ENCODE measurements around the gene CASZ1. TPM values are rescaled to one million over a fixed set of nuclear protein-coding genes. Genes with fewer than 3 reads are reported as not detected.

Gene CASZ1
- total and polyA plus RNA-seq, 2 donors: 1.8 to 3.9 TPM

DNA sequence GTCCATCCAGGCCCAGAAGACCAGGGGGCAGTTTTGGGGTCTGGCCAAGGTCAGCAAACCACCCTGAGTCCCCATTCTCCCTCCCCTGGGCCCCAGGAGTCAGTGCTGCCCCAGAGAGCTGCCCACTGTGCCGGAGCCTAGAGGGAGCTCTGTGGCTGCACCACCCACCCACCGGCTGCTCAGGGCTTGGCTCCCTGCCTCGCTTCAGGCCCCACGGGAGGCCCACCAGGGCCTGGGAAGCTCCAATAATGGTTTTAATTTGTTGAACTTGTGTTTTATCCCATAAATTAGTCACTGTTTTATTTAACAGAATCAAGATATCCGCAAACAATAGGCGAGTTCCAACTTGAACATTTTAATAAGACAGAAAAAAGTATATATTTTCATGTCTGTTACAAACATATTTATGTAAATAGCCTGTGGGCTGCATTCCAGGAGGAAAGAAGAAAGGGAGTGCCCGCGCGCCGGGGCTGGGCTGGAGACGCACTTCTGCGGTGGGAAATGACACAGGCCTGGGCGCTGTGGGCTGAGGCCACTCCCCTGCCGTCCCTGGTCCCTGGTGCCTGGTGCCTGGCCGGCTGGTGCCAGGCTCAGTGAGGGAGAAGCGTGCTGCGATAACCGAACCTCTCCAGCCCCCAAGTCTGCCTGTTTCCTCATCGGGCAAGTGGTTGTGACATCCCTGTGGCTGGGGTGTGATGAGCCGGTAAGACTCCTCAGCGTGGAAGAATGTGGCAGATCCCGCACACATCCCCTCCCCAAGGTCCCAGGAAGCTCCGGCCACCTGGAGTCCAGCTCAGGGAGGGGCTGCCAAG, 161.2 kb downstream of the CASZ1 start:
- Histone ChIP-seq H3K9me3 (ENCODE audit: control insufficient read depth in 2 of 2, insufficient read depth in 1 of 2, low read length in 1 of 2) (peaks cover 0 to 2% of the 10 kb centered on the region in 2 donors), H3K4me1 (ENCODE audit: control insufficient read depth in 2 of 2, insufficient read depth in 2 of 2, low read length in 2 of 2) (peaks cover 0 to 12% of the 10 kb centered on the region in 2 donors), H3K27me3 (ENCODE audit: control insufficient read depth in 2 of 2, insufficient read depth in 1 of 2, low read length in 1 of 2) (peaks cover 23 to 41% of the 10 kb centered on the region in 2 donors), H3K4me3 (ENCODE audit: low read length in 2 of 2) (no peak overlapping the region), H3K27ac (ENCODE audit: low read depth in 1 of 2, low read length in 1 of 2) (peak overlapping the region in 1 of 2 donors; percentile 42), H3K36me3 (ENCODE audit: control insufficient read depth in 2 of 2, insufficient read depth in 2 of 2, low read length in 1 of 2) (peaks cover 0 to 22% of the 10 kb centered on the region in 2 donors)
- WGBS: 95% methylated on average over 23 of the region's 23 CpGs
- no peak for DNase-seq (ENCODE audit: low read depth in 6 of 9, low spot score in 9 of 9)

DNA sequence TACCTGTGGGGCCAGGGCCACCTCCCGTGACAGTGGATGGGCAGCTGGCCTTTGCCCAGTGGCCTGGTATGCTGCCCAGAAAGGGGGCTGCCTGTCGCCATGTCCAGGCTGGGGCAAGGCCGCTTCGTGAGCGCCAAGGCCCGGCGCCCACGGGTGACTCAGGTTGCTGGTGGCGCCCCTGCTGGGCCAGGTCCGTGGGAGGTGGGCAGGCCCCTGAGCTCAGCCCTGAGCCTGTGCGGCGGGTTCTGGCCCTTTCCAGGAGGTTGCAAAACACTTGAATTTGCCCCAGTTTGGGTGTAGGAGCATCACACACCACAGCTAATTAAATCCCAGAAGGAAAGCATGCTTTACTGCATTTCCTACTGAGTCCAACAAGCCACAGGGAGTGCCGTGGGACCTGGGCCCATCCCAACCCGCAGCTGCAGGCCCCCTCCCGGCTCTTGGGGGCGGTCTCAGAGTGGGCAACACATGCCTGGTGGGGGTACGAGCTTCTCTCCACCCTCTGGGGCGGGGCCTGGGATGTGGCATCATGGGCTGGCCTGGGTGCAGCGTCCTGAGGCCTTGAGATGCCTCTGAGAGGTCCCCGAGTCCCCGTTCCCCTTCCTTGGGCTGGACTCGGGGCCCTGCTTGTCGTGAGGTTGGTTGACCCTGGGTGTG, 161.9 kb downstream of the CASZ1 start:
- H3K4me1 ChIP-seq (ENCODE audit: control insufficient read depth in 2 of 2, insufficient read depth in 2 of 2, low read length in 2 of 2): peaks cover 0 to 12% of the 10 kb centered on the region in 2 donors
- peaks cover 20 to 33% of the 10 kb centered on the region in 2 donors for H3K27me3 ChIP-seq (ENCODE audit: control insufficient read depth in 2 of 2, insufficient read depth in 1 of 2, low read length in 1 of 2)
- peak overlapping the region in 1 of 2 donors; percentile 42 for H3K27ac ChIP-seq (ENCODE audit: low read depth in 1 of 2, low read length in 1 of 2)
- no peak for DNase-seq (ENCODE audit: low read depth in 6 of 9, low spot score in 9 of 9)
- no peak overlapping the region for H3K4me3 ChIP-seq (ENCODE audit: low read length in 2 of 2)
- H3K36me3 ChIP-seq (ENCODE audit: control insufficient read depth in 2 of 2, insufficient read depth in 2 of 2, low read length in 1 of 2): peaks cover 0 to 23% of the 10 kb centered on the region in 2 donors
- 92% methylated on average over 23 of the region's 23 CpGs for WGBS
- H3K9me3 ChIP-seq (ENCODE audit: control insufficient read depth in 2 of 2, insufficient read depth in 1 of 2, low read length in 1 of 2): peaks cover 0 to 1% of the 10 kb centered on the region in 2 donors

DNA sequence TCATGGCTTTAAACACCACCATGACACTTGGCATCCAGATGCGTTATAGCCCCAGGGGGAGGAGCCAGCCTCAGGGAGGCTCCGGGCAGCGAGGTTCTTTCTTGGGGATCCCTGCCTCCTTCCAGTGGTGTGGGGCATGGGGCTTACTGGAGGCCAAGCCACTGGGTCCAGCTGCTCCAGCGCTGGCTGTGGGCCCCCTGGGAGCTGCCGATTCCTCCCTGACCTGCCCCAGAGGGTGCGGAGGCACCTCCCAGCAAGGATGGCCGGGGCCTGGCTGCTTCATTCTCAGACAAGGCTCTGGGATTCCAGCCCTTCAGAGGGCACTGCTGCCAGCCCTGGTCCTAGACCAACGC, 162.4 kb downstream of the CASZ1 start:
- Histone ChIP-seq H3K4me3 (ENCODE audit: low read length in 2 of 2) (no peak overlapping the region), H3K4me1 (ENCODE audit: control insufficient read depth in 2 of 2, insufficient read depth in 2 of 2, low read length in 2 of 2) (peaks cover 0 to 10% of the 10 kb centered on the region in 2 donors), H3K36me3 (ENCODE audit: control insufficient read depth in 2 of 2, insufficient read depth in 2 of 2, low read length in 1 of 2) (peaks cover 0 to 19% of the 10 kb centered on the region in 2 donors), H3K27me3 (ENCODE audit: control insufficient read depth in 2 of 2, insufficient read depth in 1 of 2, low read length in 1 of 2) (peaks cover 15 to 29% of the 10 kb centered on the region in 2 donors), H3K9me3 (ENCODE audit: control insufficient read depth in 2 of 2, insufficient read depth in 1 of 2, low read length in 1 of 2) (no peaks in the 10 kb centered on the region), H3K27ac (ENCODE audit: low read depth in 1 of 2, low read length in 1 of 2) (no peak overlapping the region)
- 98% methylated on average over 8 of the region's 8 CpGs for WGBS
- no peak for DNase-seq (ENCODE audit: low read depth in 6 of 9, low spot score in 9 of 9)

DNA sequence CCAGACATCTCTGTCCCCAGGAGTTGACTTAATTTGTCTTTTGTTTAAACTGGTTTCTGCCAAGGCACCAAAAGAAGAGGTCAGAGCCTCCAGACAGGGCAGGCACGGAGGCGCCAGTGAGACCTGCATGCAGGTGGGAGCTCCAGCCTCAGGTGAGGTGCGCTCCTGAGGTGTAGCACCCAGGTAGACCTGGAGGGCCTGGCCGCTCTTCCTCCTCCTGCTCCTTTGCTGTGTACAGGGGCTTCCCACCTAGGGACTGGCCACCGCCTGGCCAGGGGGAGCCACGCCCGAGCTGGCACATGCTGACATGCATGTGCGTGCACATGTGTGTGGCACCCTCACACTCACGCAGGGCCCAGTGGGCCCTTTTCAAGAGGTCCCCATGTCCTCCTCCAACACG, 163.0 kb downstream of the CASZ1 start:
- Histone ChIP-seq H3K36me3 (ENCODE audit: control insufficient read depth in 2 of 2, insufficient read depth in 2 of 2, low read length in 1 of 2) (peaks cover 0 to 19% of the 10 kb centered on the region in 2 donors), H3K27ac (ENCODE audit: low read depth in 1 of 2, low read length in 1 of 2) (no peak overlapping the region), H3K4me1 (ENCODE audit: control insufficient read depth in 2 of 2, insufficient read depth in 2 of 2, low read length in 2 of 2) (peaks cover 0 to 10% of the 10 kb centered on the region in 2 donors), H3K27me3 (ENCODE audit: control insufficient read depth in 2 of 2, insufficient read depth in 1 of 2, low read length in 1 of 2) (peaks cover 9 to 24% of the 10 kb centered on the region in 2 donors), H3K9me3 (ENCODE audit: control insufficient read depth in 2 of 2, insufficient read depth in 1 of 2, low read length in 1 of 2) (no peaks in the 10 kb centered on the region), H3K4me3 (ENCODE audit: low read length in 2 of 2) (no peak overlapping the region)
- DNase-seq (ENCODE audit: low read depth in 6 of 9, low spot score in 9 of 9): no peak
- WGBS: 99% methylated on average over 10 of the region's 10 CpGs

DNA sequence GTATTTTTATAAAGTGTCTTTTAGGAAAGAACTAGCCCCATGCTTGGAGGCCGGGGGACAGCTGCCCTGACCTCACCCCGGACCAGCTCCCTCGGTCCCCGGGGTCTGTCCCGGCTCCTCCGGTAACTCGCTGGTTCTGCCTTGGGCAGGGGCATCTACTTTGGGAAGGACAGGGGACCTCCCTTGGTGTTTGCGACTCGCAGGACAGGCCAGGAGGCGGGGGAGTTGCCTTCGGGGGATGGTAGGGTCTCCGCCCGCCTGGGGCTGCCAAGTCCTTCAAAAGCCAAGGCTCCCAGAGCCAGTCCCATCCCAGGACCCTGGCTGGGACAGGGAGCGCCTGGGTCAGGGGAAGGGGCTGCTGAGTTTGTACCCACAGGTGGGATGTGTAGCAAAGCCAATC, 163.8 kb downstream of the CASZ1 start:
- DNase-seq (ENCODE audit: low read depth in 6 of 9, low spot score in 9 of 9): no peak
- 97% methylated on average over 14 of the region's 14 CpGs for WGBS

DNA sequence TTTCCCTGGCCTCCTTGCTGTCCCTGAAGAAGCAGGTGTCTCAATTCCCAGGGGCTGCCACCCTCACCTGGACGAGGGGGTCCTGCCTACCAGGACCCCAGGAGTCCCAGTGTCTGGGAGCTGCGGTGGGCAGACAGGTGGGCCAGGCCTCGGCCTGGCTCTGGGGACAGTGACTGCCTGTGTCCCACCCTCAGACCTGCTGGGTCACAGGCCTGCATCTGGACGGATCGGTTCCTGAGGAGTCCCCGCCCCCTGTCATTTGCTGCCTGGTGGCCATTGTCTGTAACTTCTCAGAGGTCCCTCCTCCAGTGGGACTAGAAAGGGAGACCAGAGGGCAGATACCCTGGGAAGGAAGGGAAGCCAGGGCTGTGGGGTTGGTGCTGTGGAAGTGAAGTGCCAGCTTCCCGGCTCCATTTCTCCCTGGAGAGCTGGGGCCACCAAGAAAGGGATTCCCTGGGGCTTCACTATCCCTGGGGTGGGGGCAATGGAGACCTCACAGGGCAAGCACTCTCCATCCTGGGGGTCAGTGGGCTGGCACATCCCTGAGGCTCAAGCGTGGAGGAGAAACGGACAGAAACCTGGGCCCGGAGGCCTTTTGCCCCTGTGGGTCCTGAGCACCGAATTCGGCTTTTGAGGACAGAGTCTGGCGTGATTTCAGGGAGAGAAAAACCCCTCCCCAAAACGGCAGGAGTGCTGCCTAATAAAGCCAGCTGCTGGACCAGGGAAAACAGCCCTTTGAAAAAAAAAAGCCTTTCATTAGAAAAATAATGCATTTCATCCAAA, 164.4 kb downstream of the CASZ1 start:
- Histone ChIP-seq H3K27me3 (ENCODE audit: control insufficient read depth in 2 of 2, insufficient read depth in 1 of 2, low read length in 1 of 2) (peaks cover 0 to 10% of the 10 kb centered on the region in 2 donors), H3K9me3 (ENCODE audit: control insufficient read depth in 2 of 2, insufficient read depth in 1 of 2, low read length in 1 of 2) (no peaks in the 10 kb centered on the region), H3K36me3 (ENCODE audit: control insufficient read depth in 2 of 2, insufficient read depth in 2 of 2, low read length in 1 of 2) (peaks cover 0 to 19% of the 10 kb centered on the region in 2 donors), H3K27ac (ENCODE audit: low read depth in 1 of 2, low read length in 1 of 2) (no peak overlapping the region), H3K4me3 (ENCODE audit: low read length in 2 of 2) (no peak overlapping the region), H3K4me1 (ENCODE audit: control insufficient read depth in 2 of 2, insufficient read depth in 2 of 2, low read length in 2 of 2) (peaks cover 0 to 7% of the 10 kb centered on the region in 2 donors)
- WGBS: 96% methylated on average over 14 of the region's 14 CpGs
- DNase-seq (ENCODE audit: low read depth in 6 of 9, low spot score in 9 of 9): no peak

More for the DNA sequence above, 163.8 kb downstream of the CASZ1 start:
- Histone ChIP-seq H3K27ac (ENCODE audit: low read depth in 1 of 2, low read length in 1 of 2) (peak overlapping the region in 1 of 2 donors; percentile 4), H3K4me3 (ENCODE audit: low read length in 2 of 2) (no peak overlapping the region), H3K36me3 (ENCODE audit: control insufficient read depth in 2 of 2, insufficient read depth in 2 of 2, low read length in 1 of 2) (peaks cover 0 to 19% of the 10 kb centered on the region in 2 donors), H3K27me3 (ENCODE audit: control insufficient read depth in 2 of 2, insufficient read depth in 1 of 2, low read length in 1 of 2) (peaks cover 5 to 17% of the 10 kb centered on the region in 2 donors), H3K4me1 (ENCODE audit: control insufficient read depth in 2 of 2, insufficient read depth in 2 of 2, low read length in 2 of 2) (peaks cover 0 to 7% of the 10 kb centered on the region in 2 donors), H3K9me3 (ENCODE audit: control insufficient read depth in 2 of 2, insufficient read depth in 1 of 2, low read length in 1 of 2) (no peaks in the 10 kb centered on the region)

DNA sequence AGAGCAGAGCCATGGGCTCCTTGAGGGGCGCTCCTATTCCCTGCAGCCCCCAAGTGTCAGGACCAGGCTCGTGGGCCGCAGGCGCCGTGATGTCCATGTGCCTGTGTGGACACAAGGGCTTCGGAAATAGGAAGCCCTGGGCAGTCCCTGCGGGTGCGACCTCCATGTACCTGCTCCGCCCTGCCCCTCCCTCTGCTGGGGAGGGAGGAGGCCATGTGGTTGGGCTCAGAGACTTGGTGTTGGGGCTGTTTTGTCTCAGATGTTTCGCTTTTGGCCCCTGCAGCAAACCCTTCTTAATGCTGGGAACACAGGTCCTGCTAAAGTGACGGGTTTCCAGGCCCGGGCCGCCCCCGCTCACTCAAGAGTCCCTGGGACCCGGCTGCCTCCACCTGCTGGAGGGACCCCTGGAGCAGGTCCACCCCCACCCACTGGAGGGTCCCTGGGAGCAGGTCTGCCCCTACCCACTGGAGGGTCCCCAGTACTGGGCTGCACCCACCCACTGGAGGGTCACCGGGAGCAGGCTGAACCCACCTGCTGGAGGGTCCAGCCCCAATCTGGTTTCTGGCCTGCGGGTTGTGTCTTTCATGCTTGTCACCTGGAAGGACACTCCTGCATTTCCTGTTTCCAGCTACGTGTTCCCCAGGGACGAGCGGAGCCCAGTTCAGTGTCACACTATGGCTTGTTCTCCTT, 165.2 kb downstream of the CASZ1 start:
- H3K36me3 ChIP-seq (ENCODE audit: control insufficient read depth in 2 of 2, insufficient read depth in 2 of 2, low read length in 1 of 2): peaks cover 0 to 19% of the 10 kb centered on the region in 2 donors
- DNase-seq (ENCODE audit: low read depth in 6 of 9, low spot score in 9 of 9): no peak
- no peak overlapping the region for H3K27ac ChIP-seq (ENCODE audit: low read depth in 1 of 2, low read length in 1 of 2)
- H3K4me1 ChIP-seq (ENCODE audit: control insufficient read depth in 2 of 2, insufficient read depth in 2 of 2, low read length in 2 of 2): peaks cover 0 to 7% of the 10 kb centered on the region in 2 donors
- 98% methylated on average over 20 of the region's 20 CpGs for WGBS
- H3K9me3 ChIP-seq (ENCODE audit: control insufficient read depth in 2 of 2, insufficient read depth in 1 of 2, low read length in 1 of 2): no peaks in the 10 kb centered on the region
- peaks cover 0 to 6% of the 10 kb centered on the region in 2 donors for H3K27me3 ChIP-seq (ENCODE audit: control insufficient read depth in 2 of 2, insufficient read depth in 1 of 2, low read length in 1 of 2)
- no peak overlapping the region for H3K4me3 ChIP-seq (ENCODE audit: low read length in 2 of 2)

- peaks cover 0 to 19% of the 10 kb centered on the region in 2 donors for H3K36me3 ChIP-seq (ENCODE audit: control insufficient read depth in 2 of 2, insufficient read depth in 2 of 2, low read length in 1 of 2)
- WGBS: 97% methylated on average over 13 of the region's 13 CpGs
- DNase-seq (ENCODE audit: low read depth in 6 of 9, low spot score in 9 of 9): no peak
- H3K4me3 ChIP-seq (ENCODE audit: low read length in 2 of 2): no peak overlapping the region
- peaks cover 0 to under 1% of the 10 kb centered on the region in 2 donors for H3K27me3 ChIP-seq (ENCODE audit: control insufficient read depth in 2 of 2, insufficient read depth in 1 of 2, low read length in 1 of 2)
- peaks cover 0 to 5% of the 10 kb centered on the region in 2 donors for H3K4me1 ChIP-seq (ENCODE audit: control insufficient read depth in 2 of 2, insufficient read depth in 2 of 2, low read length in 2 of 2)
- no peaks in the 10 kb centered on the region for H3K9me3 ChIP-seq (ENCODE audit: control insufficient read depth in 2 of 2, insufficient read depth in 1 of 2, low read length in 1 of 2)
- no peak overlapping the region for H3K27ac ChIP-seq (ENCODE audit: low read depth in 1 of 2, low read length in 1 of 2)
Measured at GRCh38 chr1:10630661-10631120, 165.8 kb downstream of the CASZ1 start.
